Measurements from ENCODE around the gene COL13A1.
A peak's percentile ranks its signal among the peaks of the same experiment; 100 is the strongest.

The COL13A1 gene

DNA sequence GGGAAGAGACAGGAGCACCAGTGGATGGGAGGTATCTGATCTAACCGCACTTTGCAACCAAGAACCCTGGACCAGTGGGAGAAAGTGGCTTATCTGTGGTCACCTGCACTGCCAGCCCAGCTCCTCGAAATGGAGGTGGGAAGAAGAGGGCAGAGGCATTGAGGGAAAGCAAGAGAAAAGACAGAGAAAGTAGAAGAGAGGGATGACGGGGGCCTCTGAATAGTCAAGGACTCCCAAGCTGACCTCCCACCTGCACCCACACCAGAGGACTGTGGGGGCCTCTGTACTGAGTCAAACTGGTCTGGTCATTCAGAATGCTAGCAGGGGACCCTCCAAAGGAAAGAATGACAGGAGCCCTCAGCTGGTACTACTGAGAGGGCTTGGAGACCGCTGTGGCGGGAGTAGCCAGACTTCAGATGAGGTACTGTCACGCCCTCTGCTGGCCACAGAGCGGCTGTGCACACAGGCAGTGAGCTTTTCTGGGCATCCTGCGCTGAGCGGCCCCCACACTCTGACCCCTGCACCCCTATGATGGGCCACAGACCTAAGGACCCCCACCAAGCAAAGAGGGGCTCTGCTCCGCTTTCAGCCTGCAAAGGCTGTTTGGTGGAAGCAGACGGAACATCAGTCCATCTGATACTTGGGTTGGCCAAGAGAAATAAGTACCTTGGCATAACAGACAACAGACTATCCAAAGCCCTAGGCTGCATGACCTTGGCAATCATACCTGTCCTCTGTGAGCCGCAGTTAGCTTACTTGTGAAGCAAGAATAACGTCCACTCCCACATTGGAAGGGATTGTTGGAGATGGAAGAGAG, 112.9 kb downstream of the COL13A1 start:
- no peak for DNase-seq

DNA sequence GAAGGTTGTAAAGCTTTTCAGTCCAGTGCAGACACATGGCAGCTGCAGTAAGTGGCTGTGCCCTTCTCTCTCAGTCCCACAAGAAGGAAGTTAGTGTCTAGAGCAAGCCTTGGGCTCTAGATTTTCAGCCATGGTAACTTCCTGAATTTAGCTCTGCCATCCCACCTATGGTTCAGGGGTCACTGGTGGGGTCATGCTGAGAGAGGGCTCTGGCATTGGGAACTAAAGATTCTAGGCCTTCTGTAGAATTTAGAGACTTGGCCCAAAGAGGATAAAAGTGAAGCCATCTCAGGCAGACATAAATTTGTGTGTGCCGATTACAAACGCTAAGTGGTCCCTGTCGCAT, 113.5 kb downstream of the COL13A1 start:
- DNase-seq: no peak

DNA sequence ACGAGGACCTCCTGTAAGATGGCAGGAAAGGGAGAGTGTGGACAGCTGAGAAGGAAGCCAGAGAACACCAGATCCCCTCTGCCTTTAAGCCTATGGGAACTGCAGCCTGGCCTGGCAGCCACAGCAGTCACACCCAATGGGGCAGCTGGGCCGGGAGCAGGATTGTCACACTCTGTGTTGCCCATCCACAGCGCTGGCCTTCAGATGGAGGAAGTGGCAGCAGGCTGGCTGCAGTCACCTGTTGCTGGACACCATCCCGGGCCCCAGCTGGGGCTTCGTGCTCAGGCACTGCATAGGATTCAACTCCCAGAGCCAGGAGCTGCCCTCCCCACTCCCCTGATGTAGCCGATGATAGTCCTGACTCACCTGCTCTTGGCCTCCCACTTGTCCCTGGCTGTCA, 114.4 kb downstream of the COL13A1 start:
- no peak for DNase-seq

DNA sequence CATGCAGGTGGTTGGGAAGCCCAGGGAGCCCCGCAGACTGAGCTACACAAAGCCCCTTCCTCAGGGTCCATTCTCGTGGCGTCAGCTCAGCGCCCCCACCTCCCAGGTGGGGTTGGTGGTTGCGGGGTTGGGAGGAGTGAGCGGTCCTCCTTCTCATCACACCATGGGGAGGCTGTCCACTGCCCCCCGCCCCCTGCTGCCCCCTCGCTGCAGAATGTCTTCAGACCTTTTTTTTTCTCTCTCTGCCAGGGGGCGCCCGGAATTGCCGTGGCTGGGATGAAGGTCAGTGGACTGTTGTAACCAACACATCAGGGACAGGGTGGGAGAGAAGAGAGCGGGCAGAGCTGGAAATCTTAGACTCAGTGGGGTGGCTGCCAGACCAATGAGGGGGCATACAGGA, 116.3 kb downstream of the COL13A1 start:
- no peak for DNase-seq

DNA sequence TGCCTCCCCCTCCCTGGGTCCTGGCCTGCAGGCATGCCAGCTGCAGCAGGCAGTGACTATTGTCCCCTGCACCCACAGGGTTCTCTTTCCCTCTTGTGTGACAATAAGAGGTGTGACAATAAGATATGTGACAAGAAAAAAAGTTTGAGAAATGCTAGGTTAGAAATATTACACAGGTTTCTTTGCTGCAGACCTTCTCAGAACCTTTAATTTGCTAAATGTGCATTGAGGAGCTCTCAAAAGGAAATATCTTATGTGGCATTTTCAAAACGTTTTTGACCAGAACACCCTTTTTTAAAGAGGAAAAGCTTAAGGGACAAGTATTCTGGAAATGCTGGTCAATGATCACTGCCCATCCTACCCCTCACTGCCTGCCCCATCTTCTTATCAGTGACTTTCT, 117.5 kb downstream of the COL13A1 start:
- no peak for DNase-seq

DNA sequence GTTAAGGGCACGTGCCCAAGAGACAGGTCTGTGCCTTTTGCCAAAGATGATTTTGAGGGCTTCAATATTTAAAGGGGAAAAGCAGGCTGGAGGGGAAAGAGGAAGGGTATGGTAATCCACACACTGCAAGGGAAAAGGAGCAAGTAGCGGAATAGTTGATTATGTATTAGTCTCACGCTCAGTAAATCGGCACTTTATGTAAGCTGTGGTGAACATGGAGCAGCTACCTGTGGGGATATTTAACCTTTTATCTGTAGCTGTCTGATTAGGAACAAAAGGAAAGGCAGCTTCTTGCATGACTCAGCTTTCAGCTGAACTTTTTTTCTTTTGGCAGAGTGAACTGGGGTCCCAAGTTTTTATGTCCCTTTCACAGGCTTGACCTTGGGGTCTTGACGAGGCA, 123.4 kb downstream of the COL13A1 start:
- no peak for DNase-seq

DNA sequence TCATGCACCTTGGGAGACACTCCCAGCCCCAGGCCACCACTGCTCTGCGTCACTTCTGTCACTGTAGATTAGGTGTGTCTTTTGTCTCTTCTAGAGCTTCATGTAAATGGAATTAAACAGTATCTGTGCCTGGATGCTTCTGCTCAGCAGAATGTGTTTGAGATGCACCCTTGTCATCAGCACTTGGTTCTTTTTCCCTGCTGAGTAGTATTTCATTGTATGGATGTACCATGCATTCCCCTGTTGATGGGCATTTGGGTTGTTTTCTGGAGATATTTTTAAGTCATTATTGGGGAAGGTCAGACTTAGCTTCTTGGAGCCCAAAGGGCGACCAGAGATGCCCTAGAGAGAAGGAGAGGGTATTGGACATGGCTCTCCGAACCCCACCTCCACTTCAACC, 126.6 kb downstream of the COL13A1 start:
- DNase-seq: no peak

DNA sequence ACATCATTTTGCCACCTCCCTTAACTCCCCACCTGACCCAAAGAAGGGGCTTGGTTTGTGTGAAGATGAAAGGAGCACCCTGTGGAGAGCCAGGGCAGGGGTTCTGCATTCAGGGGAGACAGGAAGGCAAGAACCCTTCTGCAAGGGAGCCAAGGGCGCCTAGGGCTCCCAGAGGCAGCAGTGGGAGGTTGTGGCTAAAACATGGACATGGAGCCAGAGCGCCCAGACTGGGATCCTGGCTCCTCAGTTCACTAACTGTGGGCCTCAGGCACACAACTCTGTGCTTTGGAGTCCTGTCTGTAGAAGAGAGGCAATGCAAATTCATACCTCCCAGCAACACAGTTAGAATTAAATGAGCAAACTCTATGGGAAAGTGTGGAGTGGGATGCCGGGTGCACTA, 127.9 kb downstream of the COL13A1 start:
- DNase-seq: no peak

DNA sequence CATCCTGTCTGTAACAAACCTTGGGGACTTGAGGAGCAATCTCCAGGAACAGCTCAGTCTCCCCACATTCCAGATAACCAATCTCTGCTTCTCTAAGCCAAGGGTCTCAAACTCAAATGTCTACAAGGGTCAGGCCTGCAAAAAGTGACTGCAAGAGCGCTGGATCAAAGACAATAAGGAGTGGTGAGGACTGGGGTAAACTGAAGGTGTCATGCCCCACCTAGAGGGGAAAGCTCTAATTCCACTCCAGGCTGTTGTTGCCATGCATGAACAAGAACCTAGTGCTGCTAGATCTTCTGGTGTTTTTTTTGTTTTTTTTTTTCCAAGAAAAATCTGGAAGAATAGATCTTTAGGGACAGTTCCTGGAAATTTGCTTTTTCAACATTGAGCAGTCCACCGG, 133.1 kb downstream of the COL13A1 start:
- DNase-seq: no peak

DNA sequence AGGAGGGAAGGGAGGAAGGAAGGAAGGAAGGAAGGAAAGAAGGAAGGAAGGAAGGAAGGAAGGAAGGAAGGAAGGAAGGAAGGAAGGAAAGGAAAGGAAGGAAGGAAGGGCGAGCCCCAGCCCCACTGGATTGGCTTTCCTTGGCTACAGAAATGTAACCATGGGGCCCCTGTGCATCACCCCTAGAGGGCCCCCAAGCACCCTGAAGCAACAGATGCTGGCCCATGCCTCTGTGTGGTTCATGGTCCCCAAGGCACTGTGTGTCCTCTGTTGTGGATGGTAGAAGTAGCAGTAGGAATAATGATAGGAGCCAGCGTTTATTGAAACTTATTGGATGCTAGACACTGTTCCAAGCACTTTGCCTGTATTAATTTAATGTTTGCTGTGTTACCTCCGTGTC, 134.4 kb downstream of the COL13A1 start:
- no peak for DNase-seq

DNA sequence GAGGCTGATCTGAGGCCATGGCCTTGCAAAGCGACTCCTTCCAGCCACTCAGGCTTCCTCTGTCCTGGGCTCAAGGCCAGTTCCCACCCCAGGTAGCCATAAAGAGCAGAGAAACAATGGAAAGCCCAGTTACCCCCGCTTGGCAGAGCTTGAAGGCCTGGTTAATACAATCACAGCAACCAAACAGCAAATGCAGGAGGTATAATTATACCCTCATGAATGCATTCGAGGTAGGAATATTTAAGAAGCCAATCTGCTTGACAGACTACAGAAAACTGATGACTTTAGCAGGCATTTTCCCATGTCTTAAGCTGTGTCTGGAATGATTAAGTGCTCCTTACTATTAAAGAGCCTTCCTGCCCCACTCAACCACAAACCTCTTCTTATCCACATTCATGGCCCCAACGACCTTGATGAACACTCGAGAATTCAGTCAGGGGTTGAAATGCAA, 136.9 kb downstream of the COL13A1 start:
- DNase-seq: no peak

DNA sequence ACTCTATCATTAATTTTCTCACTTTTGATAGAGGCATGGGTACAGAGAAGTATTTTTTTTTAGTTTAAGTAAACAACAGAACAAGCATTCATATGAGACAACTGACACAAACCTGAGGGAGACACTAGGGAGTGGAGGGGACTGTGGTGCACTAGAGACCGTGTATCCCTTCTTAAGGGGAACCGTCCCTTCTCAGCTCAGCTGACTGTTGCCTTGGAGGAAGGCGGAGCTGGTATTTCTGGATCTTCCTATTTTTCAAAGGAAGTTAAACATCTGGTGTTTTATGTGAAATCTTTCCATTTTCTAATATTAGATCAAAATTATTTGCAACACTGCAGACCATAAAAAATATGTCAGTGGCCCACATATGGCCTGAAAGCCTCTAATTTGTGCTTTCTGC, 137.4 kb downstream of the COL13A1 start:
- DNase-seq: no peak

DNA sequence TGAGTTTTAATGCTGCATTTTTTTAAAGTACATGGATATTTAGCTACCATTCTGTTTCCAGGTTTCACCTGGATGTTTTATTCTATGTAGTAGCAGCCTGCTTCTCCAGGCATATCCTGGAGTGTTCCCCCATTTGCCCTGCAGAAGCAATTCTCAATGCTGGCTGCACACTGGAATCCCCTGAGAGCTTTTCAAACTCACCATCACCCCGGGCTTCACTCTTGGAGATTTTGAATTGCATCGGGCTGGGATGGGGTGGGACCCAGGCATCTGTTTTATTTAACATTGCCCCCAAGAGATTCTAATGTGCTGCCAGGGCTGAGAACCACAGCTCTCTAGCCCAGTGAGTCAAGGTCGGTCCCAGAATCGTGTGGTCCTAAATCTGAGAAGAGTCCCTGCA, 137.8 kb downstream of the COL13A1 start:
- DNase-seq: no peak

DNA sequence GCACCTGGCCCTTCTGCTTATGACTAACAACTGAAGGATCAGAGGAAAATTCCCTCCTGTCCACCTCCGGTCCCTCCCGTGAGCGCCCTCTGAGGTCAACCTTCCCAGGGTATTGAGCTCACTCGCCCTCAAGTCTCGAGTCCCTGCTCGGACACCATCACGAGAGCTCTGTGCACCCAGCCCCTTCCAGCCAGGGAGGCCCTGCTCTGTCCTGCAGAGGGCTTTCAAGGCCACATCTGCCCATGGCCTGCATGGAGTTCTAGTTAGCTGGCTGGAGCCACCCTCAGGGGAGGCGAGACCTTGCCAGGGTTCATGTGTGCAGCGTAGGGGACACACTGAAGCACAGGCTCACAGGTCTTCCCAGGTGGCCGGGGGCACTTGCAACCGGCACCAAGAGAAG, 140.0 kb downstream of the COL13A1 start:
- no peak for DNase-seq

DNA sequence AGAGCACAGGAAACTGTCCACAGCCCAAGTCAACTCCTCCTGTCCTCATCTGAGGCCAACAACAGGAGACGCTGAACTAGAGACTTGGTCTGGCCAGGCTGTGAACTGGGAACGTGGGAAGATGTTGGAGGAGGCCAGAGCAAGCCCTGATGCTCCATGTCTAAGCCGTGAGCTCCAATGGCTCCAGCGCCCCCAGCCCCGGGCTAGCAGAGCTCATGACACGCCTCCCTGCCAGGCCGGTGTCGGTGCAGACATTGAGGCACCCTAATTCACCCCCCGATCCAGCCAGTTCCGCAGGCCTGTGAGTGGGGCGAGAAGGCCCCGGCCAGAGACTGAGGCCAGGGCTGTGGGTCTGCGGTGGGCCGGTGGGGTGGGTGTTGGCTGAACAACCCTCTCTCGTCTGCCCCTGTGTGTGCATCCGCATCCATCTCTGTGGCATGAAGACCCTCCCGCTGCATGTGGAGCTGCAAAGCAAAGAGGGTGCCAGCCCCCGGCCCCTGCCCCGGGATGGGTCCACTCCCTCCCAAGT, 141.7 kb downstream of the COL13A1 start:
- no peak for DNase-seq

DNA sequence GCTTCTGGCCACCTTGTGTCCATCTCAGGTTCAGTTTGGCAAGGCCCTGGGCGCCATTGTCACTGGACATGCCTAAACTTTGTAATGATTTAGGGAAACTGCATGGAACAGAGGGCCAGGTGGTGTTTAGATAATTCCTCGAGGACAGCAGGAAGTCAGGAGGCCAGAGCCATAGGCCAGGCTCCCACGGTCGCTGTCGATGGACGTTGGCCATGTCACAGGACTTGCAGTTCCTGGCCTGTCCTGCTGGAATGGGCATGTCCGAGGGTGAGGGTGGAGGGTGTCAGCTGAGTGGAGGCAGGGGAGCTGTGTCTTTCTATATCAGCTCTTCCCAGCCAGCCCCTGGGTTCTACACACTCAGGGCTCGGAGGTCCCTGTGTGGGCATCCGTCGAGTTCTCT, 143.1 kb downstream of the COL13A1 start:
- no peak for DNase-seq

DNA sequence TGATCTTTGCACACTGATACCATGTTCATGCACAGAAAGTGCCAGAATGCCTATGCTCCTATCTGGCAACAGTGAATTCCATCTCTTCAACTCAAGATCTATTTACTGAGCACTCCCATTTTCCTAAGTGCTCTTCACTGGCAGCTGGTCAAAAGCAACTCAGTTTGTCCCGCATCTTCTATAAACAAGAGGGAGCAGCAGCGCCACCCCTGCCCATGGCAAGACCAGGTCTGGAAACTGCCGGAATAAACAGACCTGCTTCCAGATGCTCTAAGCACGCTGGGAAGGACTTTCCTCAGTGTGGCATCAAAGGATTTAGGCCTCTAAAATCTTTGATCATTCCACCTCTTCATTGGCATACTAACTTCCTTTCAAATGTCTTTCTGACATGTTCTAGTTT, 146.6 kb downstream of the COL13A1 start:
- DNase-seq: peak; percentile 55

DNA sequence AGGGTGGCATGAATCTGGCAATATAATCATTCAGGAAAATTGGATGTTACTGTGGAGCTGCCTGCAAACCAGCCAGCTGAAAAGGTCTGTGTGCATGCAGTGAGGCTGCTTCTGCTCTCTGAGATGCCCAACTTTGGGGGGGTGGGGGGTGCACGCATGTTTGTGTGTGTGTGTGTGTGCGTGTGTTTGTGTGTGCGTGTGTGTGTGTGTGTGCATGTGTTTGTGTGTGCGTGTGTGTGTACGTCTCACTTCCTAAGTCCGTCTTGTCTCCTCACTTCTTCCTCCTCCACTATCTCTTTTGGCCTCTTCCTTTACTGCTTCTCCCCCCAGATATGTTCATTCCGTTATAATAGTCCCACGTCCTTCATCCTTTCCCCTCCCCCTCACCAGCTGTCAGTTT, 148.1 kb downstream of the COL13A1 start:
- DNase-seq: no peak

DNA sequence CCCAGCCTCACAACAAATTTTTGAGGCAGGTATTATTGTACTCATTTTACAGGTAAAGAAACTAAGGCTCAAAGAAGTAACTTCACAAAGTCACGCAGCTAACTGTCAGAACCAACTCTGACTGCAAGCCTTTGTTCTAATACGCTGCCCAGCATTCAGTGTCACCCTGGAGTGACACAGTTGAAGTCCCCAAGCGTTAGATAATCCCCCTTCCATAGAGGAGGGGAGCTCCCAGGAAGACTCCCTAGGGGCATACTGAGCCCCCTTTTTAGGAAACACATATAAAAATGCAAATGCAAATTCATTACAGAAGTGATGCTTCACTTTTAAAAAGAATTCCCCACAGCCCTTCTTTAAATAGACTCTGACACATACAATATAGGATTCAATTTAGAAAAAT, 150.0 kb downstream of the COL13A1 start:
- no peak for DNase-seq

DNA sequence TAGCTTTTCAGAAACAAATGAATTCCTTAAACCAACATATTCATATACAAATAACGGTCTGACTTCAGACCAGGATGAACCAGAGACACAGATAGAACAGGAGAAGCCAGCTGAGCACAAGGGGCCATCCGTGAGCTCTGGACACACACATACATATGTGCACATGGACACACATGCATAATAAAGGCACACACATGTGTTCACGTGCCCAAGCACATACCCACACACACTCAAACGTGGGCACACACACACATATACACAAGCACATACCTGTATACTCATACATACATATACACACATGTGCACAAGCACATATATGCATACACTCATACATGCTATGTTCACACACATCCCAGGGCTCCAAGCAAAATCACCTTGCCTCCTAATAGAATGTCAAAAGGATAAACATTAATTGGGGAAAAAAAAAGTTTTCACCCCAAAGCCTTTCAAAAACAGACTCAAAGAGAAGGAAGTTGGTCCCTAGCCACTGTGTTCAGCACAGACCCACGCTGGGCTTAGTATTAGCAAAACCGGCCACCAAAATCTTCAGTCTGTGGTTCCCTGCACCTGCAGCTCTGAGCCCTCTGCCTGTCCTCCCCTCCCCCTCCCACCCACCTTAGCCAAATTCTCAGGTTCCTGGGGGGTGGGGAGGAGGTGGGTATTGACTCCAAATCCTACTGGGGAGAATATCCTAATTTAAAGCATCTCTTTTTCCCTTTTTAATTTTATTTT, 150.5 kb downstream of the COL13A1 start:
- no peak for DNase-seq

DNA sequence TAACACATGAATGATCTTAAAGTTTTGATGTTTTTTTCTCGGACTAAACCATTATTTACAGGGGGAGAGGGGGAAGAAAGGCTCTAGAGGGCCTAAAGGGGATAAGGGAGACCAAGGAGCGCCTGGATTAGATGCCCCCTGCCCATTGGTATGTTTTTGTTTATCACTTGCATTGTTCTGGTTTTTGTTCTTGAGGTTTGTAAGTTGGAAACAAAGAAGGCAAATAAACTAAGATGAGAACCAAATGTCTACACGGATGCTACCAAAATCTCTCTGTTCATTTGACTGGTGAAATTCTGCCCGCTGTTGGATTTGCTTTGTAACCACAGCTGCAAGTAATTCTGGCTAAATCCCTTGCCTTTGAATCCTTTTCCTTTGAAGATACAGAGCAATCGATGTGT, 151.1 kb downstream of the COL13A1 start:
- DNase-seq: no peak

DNA sequence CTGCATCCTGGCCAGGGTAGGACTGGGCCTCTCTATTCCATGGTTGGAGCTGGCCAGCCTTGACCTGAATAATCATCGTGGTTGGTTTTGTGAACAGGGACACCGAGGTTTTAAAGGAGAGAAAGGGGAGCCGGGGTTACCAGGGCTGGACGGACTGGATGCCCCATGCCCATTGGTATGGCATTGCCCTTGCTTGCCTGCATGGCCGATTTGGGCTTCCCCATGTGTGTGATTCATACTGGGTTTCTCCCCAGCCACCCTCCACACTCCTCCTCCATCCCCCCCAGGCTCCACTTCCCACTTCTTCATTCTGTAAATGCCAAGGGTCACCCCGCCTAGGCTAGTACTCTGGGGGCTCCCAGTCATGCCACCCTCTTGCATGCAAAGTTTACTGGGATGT, 152.1 kb downstream of the COL13A1 start:
- DNase-seq: no peak

DNA sequence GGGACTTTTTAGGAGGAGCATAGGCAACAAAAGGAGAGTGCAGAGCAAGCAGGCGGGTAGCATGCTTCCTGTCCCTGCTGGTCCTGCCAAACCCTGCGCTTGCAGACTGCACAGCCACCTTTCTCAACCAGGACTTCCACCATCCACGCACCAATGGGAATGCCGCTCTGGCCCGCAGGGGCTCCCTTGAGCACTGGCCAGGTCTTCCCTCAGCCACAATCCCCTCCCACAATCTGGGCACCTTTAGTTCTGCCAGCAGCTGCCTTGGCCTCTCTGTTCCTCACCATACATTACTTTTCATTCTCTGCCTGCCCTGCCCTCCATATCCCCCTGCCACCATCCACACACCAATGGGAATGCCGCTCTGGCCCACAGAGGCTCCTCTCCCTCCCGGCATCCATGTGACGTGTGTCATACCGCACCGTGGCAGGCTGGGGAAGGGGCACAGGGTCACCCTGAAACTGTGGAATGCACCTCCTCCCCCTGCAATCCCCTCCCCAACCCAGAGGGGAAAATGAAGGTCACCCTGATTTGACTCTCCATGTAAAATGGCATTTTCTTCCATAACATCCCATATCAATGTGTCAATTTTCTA, 153.6 kb downstream of the COL13A1 start:
- no peak for DNase-seq
